Endodermal cell (in vitro differentiated cells): ENCODE data around the gene SMCO4. TPM values are rescaled to one million over a fixed set of nuclear protein-coding genes. Genes with fewer than 3 reads are reported as not detected.

Source experiments
- DNase-seq: peaks from one replicate; pipeline ENCODE4 v3.0.0-alpha.2; 2017
- H3K27ac ChIP-seq: 2 replicates; pipeline ENCODE4 v1.5.1; 2013; ENCODE audit warnings: mild to moderate bottlenecking, low read depth, low read length, moderate library complexity
- H3K27me3 ChIP-seq: 2 replicates; pipeline ENCODE4 v1.6.1; 2013; ENCODE audit warnings: mild to moderate bottlenecking, low read length, moderate library complexity; ENCODE audit not compliant: insufficient read depth, control insufficient read depth, poor library complexity, severe bottlenecking
- H3K36me3 ChIP-seq: 2 replicates; pipeline ENCODE4 v1.7.0; 2013; ENCODE audit warnings: mild to moderate bottlenecking, low read length, moderate library complexity; ENCODE audit not compliant: control insufficient read depth, insufficient read depth
- H3K4me1 ChIP-seq: one replicate; pipeline ENCODE4 v1.7.0; 2013; ENCODE audit warnings: low read length; ENCODE audit not compliant: control insufficient read depth, insufficient read depth
- H3K4me3 ChIP-seq: 2 replicates; pipeline ENCODE4 v1.5.1; 2013; ENCODE audit warnings: mild to moderate bottlenecking, low read length, moderate library complexity
- H3K9ac ChIP-seq: 2 replicates; pipeline ENCODE4 v1.6.1; 2013; ENCODE audit warnings: mild to moderate bottlenecking, low read length, moderate library complexity; ENCODE audit not compliant: poor library complexity, severe bottlenecking; ENCODE audit errors: extremely low read depth
- H3K9me3 ChIP-seq: 2 replicates; pipeline ENCODE4 v1.6.1; 2013; ENCODE audit warnings: mild to moderate bottlenecking, low read length, moderate library complexity; ENCODE audit not compliant: control insufficient read depth
- H3K27ac Mint-ChIP-seq: 2 replicates; pipeline ENCODE4 v1.8.0; 2020; ENCODE audit warnings: mixed read lengths
- H3K27me3 Mint-ChIP-seq: 2 replicates; pipeline ENCODE4 v1.8.0; 2021; ENCODE audit warnings: mild to moderate bottlenecking, mixed read lengths; ENCODE audit not compliant: insufficient read depth
- H3K36me3 Mint-ChIP-seq: 2 replicates; pipeline ENCODE4 v1.8.0; 2020; ENCODE audit warnings: low read depth, mixed read lengths
- H3K4me1 Mint-ChIP-seq: 2 replicates; pipeline ENCODE4 v1.8.0; 2020; ENCODE audit warnings: mixed read lengths
- H3K4me3 Mint-ChIP-seq: 2 replicates; pipeline ENCODE4 v1.8.0; 2020; ENCODE audit warnings: mild to moderate bottlenecking, moderate library complexity, mixed read lengths
- H3K9me3 Mint-ChIP-seq: 2 replicates; pipeline ENCODE4 v1.8.0; 2020; ENCODE audit warnings: mild to moderate bottlenecking, mixed read lengths
- CTCF ChIP-seq: fragments of 200-600 bp; sonication (generic); conservative IDR thresholded peaks from 2 replicates; pipeline ENCODE4 v1.5.0; 2021; ENCODE audit warnings: antibody characterized with exemption, mild to moderate bottlenecking
- WGBS, 2 experiments: methylation state at CpG; one replicate each; pipeline versions ENCODE4 v1.1.5 to v1.1.7; 2013; ENCODE audit warnings: missing lambda C conversion rate in 2 of 2, mixed read lengths in 1 of 2; ENCODE audit not compliant: insufficient coverage in 1 of 2, insufficient read length in 1 of 2; 5-methylcytosine and 5-hydroxymethylcytosine counted together
- long read RNA-seq, 4 experiments: library from polyadenylated mRNA in 2 of 4; library from RNA in 1 of 4; library from capped mRNA in 1 of 4; stranded (forward) in 3 of 4; unstranded in 1 of 4; transcript quantifications; one replicate each; pipeline ENCODE4 v2.0.0, GENCODE V29; 2020 to 2021; ENCODE audit warnings: inconsistent platforms in 1 of 4
- polyA plus RNA-seq, 2 experiments: library from polyadenylated mRNA; stranded (reverse); fragments of 50-300 nt; gene quantifications; one replicate each; pipeline ENCODE4 v1.2.3, GENCODE V29; 2013
- total RNA-seq, 2 donors: library from RNA; stranded (reverse); fragmentation: NEBNext Ultra II Directional in 1 of 2; extraction: Animal tissue kit (Norgen Biotek cat#: 25700) in 1 of 2; gene quantifications; 2 replicates in 1 of 2; 3 replicates in 1 of 2; pipeline ENCODE4 v1.2.1, GENCODE V29; 2021

Gene SMCO4
- 10 to 100 TPM; 27.3 to 47.7 TPM for total RNA-seq
- 24.4 TPM for polyA plus RNA-seq (2013, experiment 1 of 2)
- 19.0 TPM for polyA plus RNA-seq (2013, experiment 2 of 2)
- long read RNA-seq, experiment 1, transcript SMCO4-201 (3 exons, 1,104 nt) = major isoform, 8 of 18 reads
- long read RNA-seq, experiment 1, partial matches to known transcripts = 1 of 18 reads
- long read RNA-seq, experiment 1, other reads (novel, unspliced or antisense) = 7 of 18 reads
- long read RNA-seq, experiment 2, transcript SMCO4-201 (3 exons, 1,104 nt) = major isoform, 29 of 42 reads
- long read RNA-seq, experiment 2, partial matches to known transcripts = 0 of 42 reads
- long read RNA-seq, experiment 2, other reads (novel, unspliced or antisense) = 13 of 42 reads
- long read RNA-seq, experiment 3, transcript SMCO4-201 (3 exons, 1,104 nt) = major isoform, 18 of 23 reads
- long read RNA-seq, experiment 3, partial matches to known transcripts = 0 of 23 reads
- long read RNA-seq, experiment 3, other reads (novel, unspliced or antisense) = 5 of 23 reads
- long read RNA-seq, experiment 4, transcript SMCO4-201 (3 exons, 1,104 nt) = major isoform, 36 of 44 reads
- long read RNA-seq, experiment 4, partial matches to known transcripts = 0 of 44 reads
- long read RNA-seq, experiment 4, other reads (novel, unspliced or antisense) = 8 of 44 reads

- TF ChIP-seq CTCF = peak; percentile 84
- Histone ChIP-seq H3K4me1 (no peaks in the 10 kb centered on the region), H3K4me3 (peak within 1 kb of the TSS; percentile 80), H3K9me3 (no peaks in the 10 kb centered on the region), H3K9ac (peak within 1 kb of the TSS; percentile 55), H3K27ac (no peak within 1 kb of the TSS), H3K27me3 (peaks cover 11% of the 10 kb centered on the region), H3K36me3 (no peaks in the 10 kb centered on the region)
- Mint-ChIP-seq H3K4me1 (peaks cover 21% of the 10 kb centered on the region), H3K9me3 (no peaks in the 10 kb centered on the region), H3K27me3 (peaks cover 25% of the 10 kb centered on the region), H3K36me3 (no peaks in the 10 kb centered on the region), H3K4me3 (peak within 1 kb of the TSS; percentile 80), H3K27ac (peak within 1 kb of the TSS; percentile 87)
- peak; percentile 96 for DNase-seq
- 10 to 47% methylated on average over 13 to 59 of the region's 59 CpGs for WGBS, 2 experiments
These were observed at the start of gene SMCO4 for GRCh38 chr11:93543292-93543977. Gene SMCO4 (minus strand): TSS chr11:93543391. CDS start chr11:93479189, 64,202 bp downstream.

GRCh38 chr11:93591247-93591898 is 48.2 kb upstream of the SMCO4 start:
- Mint-ChIP-seq H3K9me3 (no peaks in the 10 kb centered on the region), H3K27me3 (peaks cover 3% of the 10 kb centered on the region), H3K27ac (no peak overlapping the region), H3K36me3 (no peaks in the 10 kb centered on the region), H3K4me1 (no peaks in the 10 kb centered on the region), H3K4me3 (no peak overlapping the region)
- H3K27ac ChIP-seq = no peak overlapping the region
- no peaks in the 10 kb centered on the region for H3K9me3 ChIP-seq
- no peaks in the 10 kb centered on the region for H3K4me1 ChIP-seq
- WGBS, 2 experiments = 89 to 92% methylated on average over 5 to 6 of the region's 6 CpGs
- no peak overlapping the region for H3K9ac ChIP-seq
- no peak for TF ChIP-seq CTCF
- no peak for DNase-seq
- H3K4me3 ChIP-seq = no peak overlapping the region
- no peaks in the 10 kb centered on the region for H3K36me3 ChIP-seq
- H3K27me3 ChIP-seq = no peaks in the 10 kb centered on the region

GRCh38 chr11:93589347-93589746 is 46.2 kb upstream of the SMCO4 start:
- no peak for DNase-seq
- Mint-ChIP-seq H3K4me3 (no peak overlapping the region), H3K36me3 (no peaks in the 10 kb centered on the region), H3K27me3 (peaks cover 3% of the 10 kb centered on the region), H3K9me3 (no peaks in the 10 kb centered on the region), H3K4me1 (no peaks in the 10 kb centered on the region), H3K27ac (no peak overlapping the region)
- H3K27me3 ChIP-seq = no peaks in the 10 kb centered on the region
- H3K27ac ChIP-seq = no peak overlapping the region
- no peaks in the 10 kb centered on the region for H3K4me1 ChIP-seq
- no peaks in the 10 kb centered on the region for H3K36me3 ChIP-seq
- no peak overlapping the region for H3K9ac ChIP-seq
- 100% methylated on average over 1 of the region's 1 CpG; no CpG with 5 or more reads in 1 of the 2 experiments for WGBS, 2 experiments
- H3K4me3 ChIP-seq = no peak overlapping the region
- H3K9me3 ChIP-seq = no peaks in the 10 kb centered on the region
- no peak for TF ChIP-seq CTCF
